ENCODE results near the gene CXXC5. TPM values are rescaled to one million over a fixed set of nuclear protein-coding genes. Genes with fewer than 3 reads are reported as not detected.
A peak's percentile ranks its signal among the peaks of the same experiment; 100 is the strongest.

Gene CXXC5
- total RNA-seq, 1 experiment from 2014 or later: 7.8 TPM

GRCh38 chr5:139660105-139660922 is 12.2 kb downstream of the CXXC5 start:
- peak; percentile 95 for DNase-seq (ENCODE audit: unreplicated experiment)
- Mint-ChIP-seq H3K9me3 (ENCODE audit: unreplicated experiment) (no peaks in the 10 kb centered on the region), H3K27ac (ENCODE audit: low read depth, unreplicated experiment) (peak overlapping the region; percentile 65), H3K4me3 (ENCODE audit: unreplicated experiment) (peak overlapping the region; percentile 68), H3K36me3 (ENCODE audit: insufficient read depth, unreplicated experiment) (peaks cover 14% of the 10 kb centered on the region), H3K27me3 (ENCODE audit: insufficient read depth, unreplicated experiment) (no peaks in the 10 kb centered on the region), H3K4me1 (ENCODE audit: insufficient read depth, unreplicated experiment) (peaks cover 26% of the 10 kb centered on the region)
- ChIA-PET CTCF (interaction anchor here (0.7 to 4.1 kb wide), 11 partner anchors 10 to 115 kb away, joined by 3 to 49 read pairs (median 4); partner anchors contain the start of gene CXXC5), POLR2A (interaction anchor here (0.9 to 4.2 kb wide), 13 partner anchors 9 to 221 kb away, joined by 3 to 97 read pairs (median 5); partner anchors contain the start of genes CXXC5, DNAJC18 and UBE2D2)
- BruUV-seq (replicated peaks): no TSS peak
- intact Hi-C loops (cut with micrococcal nuclease): no loop called here
- TF ChIP-seq CTCF (IDR thresholded peaks at IDR 0.05; ENCODE audit: unreplicated experiment): no peak

GRCh38 chr5:139660923-139661814 is 13.0 kb downstream of the CXXC5 start:
- H3K27me3 Mint-ChIP-seq (ENCODE audit: insufficient read depth, unreplicated experiment): no peaks in the 10 kb centered on the region
- peak; percentile 97 for DNase-seq (ENCODE audit: unreplicated experiment)
- no peaks in the 10 kb centered on the region for H3K9me3 Mint-ChIP-seq (ENCODE audit: unreplicated experiment)
- intact Hi-C loops (cut with micrococcal nuclease): no loop called here
- peak overlapping the region; percentile 54 for H3K27ac Mint-ChIP-seq (ENCODE audit: low read depth, unreplicated experiment)
- H3K4me1 Mint-ChIP-seq (ENCODE audit: insufficient read depth, unreplicated experiment): peaks cover 26% of the 10 kb centered on the region
- BruUV-seq (replicated peaks): no TSS peak
- H3K4me3 Mint-ChIP-seq (ENCODE audit: unreplicated experiment): peak overlapping the region; percentile 44
- CTCF ChIA-PET: interaction anchor here (0.5 to 4.1 kb wide), 9 partner anchors 9 to 239 kb away, joined by 3 to 49 read pairs (median 4); partner anchors contain the start of gene CXXC5
- no peak for TF ChIP-seq CTCF (IDR thresholded peaks at IDR 0.05; ENCODE audit: unreplicated experiment)
- peaks cover 14% of the 10 kb centered on the region for H3K36me3 Mint-ChIP-seq (ENCODE audit: insufficient read depth, unreplicated experiment)
- POLR2A ChIA-PET: interaction anchor here (0.6 to 4.2 kb wide), 16 partner anchors 9 to 307 kb away, joined by 3 to 97 read pairs (median 4); partner anchors contain the start of genes CXXC5, DNAJC18 and UBE2D2

- no peak for TF ChIP-seq CTCF (IDR thresholded peaks at IDR 0.05; ENCODE audit: unreplicated experiment)
- Mint-ChIP-seq H3K27me3 (ENCODE audit: insufficient read depth, unreplicated experiment) (no peaks in the 10 kb centered on the region), H3K36me3 (ENCODE audit: insufficient read depth, unreplicated experiment) (peaks cover 5% of the 10 kb centered on the region), H3K4me1 (ENCODE audit: insufficient read depth, unreplicated experiment) (peaks cover 26% of the 10 kb centered on the region), H3K27ac (ENCODE audit: low read depth, unreplicated experiment) (no peak overlapping the region), H3K9me3 (ENCODE audit: unreplicated experiment) (no peaks in the 10 kb centered on the region), H3K4me3 (ENCODE audit: unreplicated experiment) (no peak overlapping the region)
- CTCF ChIA-PET: interaction anchor here (0.7 to 4.1 kb wide), 3 partner anchors 10 to 29 kb away, joined by 3 to 49 read pairs (median 3); no protein-coding TSS in a partner anchor
- POLR2A ChIA-PET: interaction anchor here (1.2 to 3.6 kb wide), 2 partner anchors 12 to 13 kb away, joined by 3 to 97 read pairs; partner anchors contain the start of gene CXXC5
- intact Hi-C loops (cut with micrococcal nuclease): no loop called here
- DNase-seq (ENCODE audit: unreplicated experiment): no peak
- BruUV-seq (replicated peaks): no TSS peak
Observed at GRCh38 chr5:139662617-139663016, 14.5 kb downstream of the CXXC5 start.
